CD4-positive, alpha-beta memory T cell (primary cell): Measurements from ENCODE around the gene GRK4. TPM values are rescaled to one million over a fixed set of nuclear protein-coding genes. Genes with fewer than 3 reads are reported as not detected.

Experiments used
- CTCF ChIA-PET: fragments of 350-600 bp; sonication (Branson Sonifier 250); formaldehyde crosslinking; loops from one replicate; lab custom pipeline; 2021; ENCODE audit warnings: inconsistent platforms; ENCODE audit not compliant: partially characterized antibody; lab: Charles Lee
- POLR2A ChIA-PET: fragments of 350-600 bp; sonication (Branson Sonifier 250); formaldehyde crosslinking; loops from one replicate; lab custom pipeline; 2021; ENCODE audit not compliant: partially characterized antibody; lab: Charles Lee
- DNase-seq, 5 donors: peaks; one replicate each; pipeline versions ENCODE4 v3.0.0 to v3.0.0-alpha.2; 2020 to 2022; ENCODE audit warnings: mixed read lengths in 1 of 5
- H3K27ac ChIP-seq: one replicate; pipeline ENCODE4 v1.7.0; 2013; ENCODE audit warnings: low read depth, low read length
- H3K27me3 ChIP-seq: 2 replicates; pipeline ENCODE4 v1.7.0; 2013; ENCODE audit warnings: mild to moderate bottlenecking, low read length, moderate library complexity; ENCODE audit not compliant: insufficient read depth
- H3K36me3 ChIP-seq: 2 replicates; pipeline ENCODE4 v1.7.0; 2013; ENCODE audit warnings: mild to moderate bottlenecking, low read length, moderate library complexity; ENCODE audit not compliant: insufficient read depth
- H3K4me1 ChIP-seq: 2 replicates; pipeline ENCODE4 v1.7.0; 2013; ENCODE audit warnings: mild to moderate bottlenecking, low read length, moderate library complexity; ENCODE audit not compliant: insufficient read depth
- H3K4me3 ChIP-seq, 2 donors: one replicate each; pipeline ENCODE4 v1.7.0; 2013; ENCODE audit warnings: low read length in 2 of 2, mild to moderate bottlenecking in 1 of 2
- H3K9me3 ChIP-seq, 2 donors: one replicate each; pipeline ENCODE4 v1.7.0; 2013; ENCODE audit warnings: low read length in 2 of 2, control low read depth in 1 of 2; ENCODE audit not compliant: control insufficient read depth in 1 of 2
- H3K27ac Mint-ChIP-seq, 7 donors: one replicate each; pipeline ENCODE4 v1.8.0; 2020 to 2021; ENCODE audit warnings: mixed read lengths in 7 of 7, mild to moderate bottlenecking in 6 of 7, inconsistent platforms in 3 of 7, moderate library complexity in 3 of 7
- H3K27me3 Mint-ChIP-seq, 2 donors: one replicate each; pipeline ENCODE4 v1.8.0; 2020 to 2021; ENCODE audit warnings: mixed read lengths in 2 of 2
- H3K36me3 Mint-ChIP-seq, 2 donors: one replicate each; pipeline ENCODE4 v1.8.0; 2020 to 2021; ENCODE audit warnings: mixed read lengths in 2 of 2, inconsistent platforms in 1 of 2, mild to moderate bottlenecking in 1 of 2
- H3K4me1 Mint-ChIP-seq, 4 donors: one replicate each; pipeline ENCODE4 v1.8.0; 2020 to 2021; ENCODE audit warnings: mixed read lengths in 4 of 4, mild to moderate bottlenecking in 1 of 4
- H3K4me3 Mint-ChIP-seq, 8 donors: one replicate each; pipeline ENCODE4 v1.8.0; 2020 to 2021; ENCODE audit warnings: mixed read lengths in 8 of 8, mild to moderate bottlenecking in 7 of 8, moderate library complexity in 6 of 8, inconsistent platforms in 3 of 8
- H3K9me3 Mint-ChIP-seq, 8 donors: one replicate each; pipeline ENCODE4 v1.8.0; 2020 to 2021; ENCODE audit warnings: mixed read lengths in 8 of 8, mild to moderate bottlenecking in 5 of 8, inconsistent platforms in 3 of 8, moderate library complexity in 1 of 8
- intact Hi-C: fragments of 100-400 bp; cut with micrococcal nuclease; formaldehyde crosslinking; loops from one replicate; pipeline ENCODE4 v1.15.1; 2023
- polyA plus RNA-seq, 2 donors: library from polyadenylated mRNA; unstranded; fragments of 300-500 nt; fragmentation: Illumina TruSeq; gene quantifications; one replicate each; pipeline ENCODE4 v1.2.3, GENCODE V29; 2021
- total RNA-seq, 2 experiments: library from RNA; stranded (reverse); gene quantifications; one replicate each; pipeline ENCODE4 v1.2.3, GENCODE V29; 2021

Gene GRK4
- total and polyA plus RNA-seq, 4 experiments from 2014 or later, result 0.55 to 3.2 (median 2.3) TPM

DNA sequence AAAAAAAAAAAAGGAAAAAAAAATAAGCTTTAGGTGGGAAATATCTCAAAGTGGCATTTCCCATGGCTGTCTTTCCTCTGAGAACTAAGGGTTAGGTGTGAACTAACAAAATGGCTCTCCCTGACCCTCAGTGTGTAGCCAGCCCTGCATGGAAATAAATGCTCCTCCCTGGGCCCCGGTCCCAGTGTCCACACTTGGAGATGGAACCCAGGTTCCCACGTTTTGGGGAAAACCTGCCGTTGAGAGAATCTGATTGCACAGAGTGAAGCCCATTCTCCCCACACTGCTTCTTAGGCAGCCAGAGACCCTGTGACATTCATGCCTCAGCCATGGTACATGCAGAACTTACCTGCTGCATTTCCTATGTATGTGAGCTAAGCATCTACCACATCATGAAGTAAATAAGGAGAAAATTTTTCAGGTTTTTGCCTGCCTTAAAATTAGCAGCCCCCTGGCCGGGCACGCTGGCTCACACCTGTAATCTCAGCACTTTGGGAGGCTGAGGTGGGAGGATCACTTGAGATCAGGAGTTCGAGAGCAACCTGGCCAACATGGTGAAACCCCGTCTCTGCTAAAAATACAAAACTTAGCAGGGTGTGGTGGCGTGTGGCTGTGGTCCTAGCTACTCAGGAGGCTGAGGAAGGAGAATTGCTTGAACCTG is 76.5 kb downstream of the GRK4 start:
- CTCF ChIA-PET, result interaction anchor here (0.6 to 1.1 kb wide), 3 partner anchors 9 to 276 kb away, joined by 3 read pairs; no protein-coding TSS in a partner anchor
- peaks cover 19 to 54% (median 36%) of the 10 kb centered on the region in 4 donors for H3K4me1 Mint-ChIP-seq
- no peaks in the 10 kb centered on the region for H3K27me3 ChIP-seq
- peaks cover 1 to 4% of the 10 kb centered on the region in 2 donors for H3K27me3 Mint-ChIP-seq
- no peak overlapping the region for H3K27ac Mint-ChIP-seq
- no peaks in the 10 kb centered on the region for H3K9me3 ChIP-seq
- no peak overlapping the region for H3K27ac ChIP-seq
- H3K4me3 ChIP-seq, result no peak overlapping the region
- POLR2A ChIA-PET, result no interaction called here
- DNase-seq, result no peak
- H3K36me3 Mint-ChIP-seq, result peaks cover 0 to 4% of the 10 kb centered on the region in 2 donors
- H3K36me3 ChIP-seq, result no peaks in the 10 kb centered on the region
- intact Hi-C loops, result no loop called here
- peaks cover 39% of the 10 kb centered on the region for H3K4me1 ChIP-seq
- no peaks in the 10 kb centered on the region for H3K9me3 Mint-ChIP-seq
- H3K4me3 Mint-ChIP-seq, result peak overlapping the region in 3 of 8 donors; percentile 32 to 59 (median 36)

DNA sequence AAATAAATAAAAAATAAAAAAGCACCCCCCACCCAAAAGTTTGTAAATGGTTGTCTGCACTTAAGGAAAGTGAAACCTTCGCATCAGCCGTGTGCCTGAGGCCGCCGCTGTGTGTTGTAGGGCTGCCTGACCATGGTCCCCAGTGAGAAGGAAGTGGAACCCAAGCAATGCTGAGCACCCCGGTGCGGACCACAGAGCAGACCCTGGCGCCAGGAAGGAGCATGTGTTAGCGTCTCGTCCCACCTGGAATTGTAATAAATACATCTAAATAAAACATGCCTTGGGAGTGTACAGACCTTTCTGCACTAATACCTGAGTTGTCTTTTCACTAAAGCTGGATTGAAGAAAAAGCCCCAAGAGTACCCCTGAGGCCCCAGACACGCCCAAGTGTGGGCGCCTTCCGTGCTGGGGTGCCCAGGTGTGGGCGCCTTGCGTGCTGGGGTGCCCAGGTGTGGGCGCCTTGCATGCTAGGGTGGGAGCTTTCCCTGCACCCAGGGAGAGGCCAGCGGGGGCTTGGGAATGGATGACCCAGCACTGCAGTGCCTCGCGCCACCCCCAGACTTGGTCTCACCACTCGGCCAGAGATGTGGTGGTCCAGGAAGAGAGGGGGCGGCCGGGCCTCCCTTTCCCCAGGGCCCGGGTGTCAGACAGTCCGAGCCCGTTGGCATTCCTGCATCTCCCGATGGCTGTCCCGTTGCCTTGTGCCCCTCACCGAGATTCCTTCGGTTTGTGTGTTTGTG is 77.3 kb downstream of the GRK4 start:
- peaks cover 27 to 62% (median 44%) of the 10 kb centered on the region in 4 donors for H3K4me1 Mint-ChIP-seq
- POLR2A ChIA-PET, result interaction anchor here (0.8 to 2.0 kb wide), 3 partner anchors 78 to 105 kb away, joined by 3 to 7 read pairs (median 4); partner anchors contain the start of genes GRK4 and NOP14
- H3K9me3 Mint-ChIP-seq, result peaks cover 0 to 4% (median 3%) of the 10 kb centered on the region in 8 donors
- Histone ChIP-seq H3K36me3 (no peaks in the 10 kb centered on the region), H3K27ac (peak overlapping the region; percentile 44), H3K4me3 (peak overlapping the region; percentile 30 to 53), H3K4me1 (peaks cover 47% of the 10 kb centered on the region), H3K27me3 (no peaks in the 10 kb centered on the region), H3K9me3 (no peaks in the 10 kb centered on the region)
- no peak for DNase-seq
- intact Hi-C loops, result no loop called here
- H3K4me3 Mint-ChIP-seq, result peak overlapping the region; percentile 67 to 91 (median 88)
- CTCF ChIA-PET, result no interaction called here
- H3K27me3 Mint-ChIP-seq, result peaks cover 1 to 4% of the 10 kb centered on the region in 2 donors
- H3K27ac Mint-ChIP-seq, result peak overlapping the region in 1 of 7 donors; percentile 85
- H3K36me3 Mint-ChIP-seq, result peaks cover 1 to 9% of the 10 kb centered on the region in 2 donors

DNA sequence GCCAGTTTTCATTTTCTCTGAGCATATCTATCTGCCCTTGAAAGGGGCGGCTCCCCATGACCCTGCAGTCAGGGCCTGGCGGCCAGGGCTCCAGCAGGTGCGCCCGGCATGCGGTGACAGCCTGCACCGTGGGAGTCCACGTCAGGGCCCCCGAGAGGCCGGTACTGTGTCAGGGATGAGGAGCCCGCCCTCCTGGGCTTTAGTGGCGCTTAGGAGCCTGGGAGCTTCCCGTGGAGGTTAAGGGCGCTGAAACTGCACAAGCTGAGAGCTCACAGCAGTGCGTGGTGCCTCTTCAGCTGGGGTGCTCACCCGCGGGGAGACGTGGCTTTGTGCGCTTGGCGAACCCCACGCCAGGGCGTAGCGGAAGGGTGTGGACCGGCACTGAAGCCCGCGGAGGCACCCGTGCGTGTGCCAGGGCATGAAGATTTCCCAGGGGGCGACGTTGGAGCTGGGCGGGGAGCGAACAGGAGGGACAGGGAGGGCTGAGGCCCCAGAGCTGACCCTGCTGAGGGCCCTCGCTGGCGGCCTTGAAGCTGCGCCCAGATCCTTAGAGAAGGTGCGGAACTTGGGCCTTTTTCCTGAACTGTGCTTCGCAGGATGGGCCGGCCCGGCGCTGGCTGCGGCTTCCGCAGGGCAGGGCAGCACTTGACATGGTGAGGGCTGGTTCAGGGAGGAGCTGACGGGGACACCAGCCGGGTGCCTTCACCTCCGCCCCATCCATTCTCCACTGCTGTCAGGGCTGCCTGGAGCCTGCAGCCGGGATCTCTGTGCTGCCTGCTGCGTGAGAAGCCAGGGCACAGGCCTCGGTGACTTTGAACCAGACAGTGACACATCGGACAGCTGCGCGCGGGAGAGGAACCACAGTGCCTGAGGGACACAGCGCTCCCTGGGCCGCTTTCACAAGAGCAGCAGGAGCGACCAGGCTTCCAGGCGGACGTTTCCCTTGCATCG is 78.1 kb downstream of the GRK4 start:
- H3K4me3 Mint-ChIP-seq, result peak overlapping the region; percentile 84 to 91 (median 89)
- intact Hi-C loops, result no loop called here
- H3K27ac ChIP-seq, result peak overlapping the region; percentile 44
- no peaks in the 10 kb centered on the region for H3K27me3 ChIP-seq
- peak; percentile 29 to 63 (median 45) for DNase-seq
- peaks cover 3 to 10% of the 10 kb centered on the region in 2 donors for H3K36me3 Mint-ChIP-seq
- H3K4me1 Mint-ChIP-seq, result peaks cover 29 to 69% (median 46%) of the 10 kb centered on the region in 4 donors
- ChIA-PET CTCF (no interaction called here), POLR2A (interaction anchor here (0.8 to 2.0 kb wide), 3 partner anchors 78 to 106 kb away, joined by 3 to 7 read pairs (median 4); partner anchors contain the start of genes GRK4 and NOP14)
- H3K36me3 ChIP-seq, result no peaks in the 10 kb centered on the region
- H3K9me3 ChIP-seq, result no peaks in the 10 kb centered on the region
- H3K4me1 ChIP-seq, result peaks cover 56% of the 10 kb centered on the region
- H3K27ac Mint-ChIP-seq, result peak overlapping the region; percentile 77 to 94 (median 85)
- peaks cover 0 to 4% of the 10 kb centered on the region in 2 donors for H3K27me3 Mint-ChIP-seq
- H3K9me3 Mint-ChIP-seq, result peaks cover 0 to 6% (median 5%) of the 10 kb centered on the region in 8 donors
- H3K4me3 ChIP-seq, result peak overlapping the region; percentile 30 to 53

DNA sequence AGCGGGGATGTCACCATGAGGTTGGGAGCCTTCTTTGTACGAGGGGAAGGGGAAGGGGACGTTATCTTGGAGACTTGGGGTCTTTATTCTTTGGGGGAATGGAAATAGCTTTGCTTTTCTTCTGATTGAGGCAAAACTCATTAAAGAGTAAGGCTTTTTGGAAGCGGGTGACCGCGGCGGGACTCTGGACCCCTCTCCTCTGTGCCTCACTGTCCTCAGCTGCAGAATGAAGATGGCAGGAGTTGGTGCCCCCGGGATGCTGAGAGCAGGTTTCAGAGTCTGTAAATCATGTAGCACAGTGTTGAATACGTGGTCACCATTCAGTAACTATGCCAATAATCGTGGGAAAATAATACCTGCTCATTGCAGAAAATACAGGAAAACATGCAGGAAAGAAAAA is 78.9 kb downstream of the GRK4 start:
- Mint-ChIP-seq H3K36me3 (peaks cover 3 to 10% of the 10 kb centered on the region in 2 donors), H3K27ac (peak overlapping the region; percentile 77 to 94 (median 85)), H3K4me1 (peaks cover 24 to 65% (median 41%) of the 10 kb centered on the region in 4 donors), H3K9me3 (peaks cover 0 to 6% (median 5%) of the 10 kb centered on the region in 8 donors), H3K27me3 (peaks cover 0 to 2% of the 10 kb centered on the region in 2 donors), H3K4me3 (peak overlapping the region; percentile 84 to 91 (median 89))
- intact Hi-C loops, result no loop called here
- Histone ChIP-seq H3K4me3 (peak overlapping the region; percentile 30 to 53), H3K36me3 (no peaks in the 10 kb centered on the region), H3K27ac (no peak overlapping the region), H3K9me3 (no peaks in the 10 kb centered on the region), H3K27me3 (no peaks in the 10 kb centered on the region), H3K4me1 (peaks cover 51% of the 10 kb centered on the region)
- no peak for DNase-seq
- POLR2A ChIA-PET, result interaction anchor here (1.5 to 2.0 kb wide), 2 partner anchors 79 to 107 kb away, joined by 4 to 7 read pairs; partner anchors contain the start of genes GRK4 and NOP14
- CTCF ChIA-PET, result no interaction called here

DNA sequence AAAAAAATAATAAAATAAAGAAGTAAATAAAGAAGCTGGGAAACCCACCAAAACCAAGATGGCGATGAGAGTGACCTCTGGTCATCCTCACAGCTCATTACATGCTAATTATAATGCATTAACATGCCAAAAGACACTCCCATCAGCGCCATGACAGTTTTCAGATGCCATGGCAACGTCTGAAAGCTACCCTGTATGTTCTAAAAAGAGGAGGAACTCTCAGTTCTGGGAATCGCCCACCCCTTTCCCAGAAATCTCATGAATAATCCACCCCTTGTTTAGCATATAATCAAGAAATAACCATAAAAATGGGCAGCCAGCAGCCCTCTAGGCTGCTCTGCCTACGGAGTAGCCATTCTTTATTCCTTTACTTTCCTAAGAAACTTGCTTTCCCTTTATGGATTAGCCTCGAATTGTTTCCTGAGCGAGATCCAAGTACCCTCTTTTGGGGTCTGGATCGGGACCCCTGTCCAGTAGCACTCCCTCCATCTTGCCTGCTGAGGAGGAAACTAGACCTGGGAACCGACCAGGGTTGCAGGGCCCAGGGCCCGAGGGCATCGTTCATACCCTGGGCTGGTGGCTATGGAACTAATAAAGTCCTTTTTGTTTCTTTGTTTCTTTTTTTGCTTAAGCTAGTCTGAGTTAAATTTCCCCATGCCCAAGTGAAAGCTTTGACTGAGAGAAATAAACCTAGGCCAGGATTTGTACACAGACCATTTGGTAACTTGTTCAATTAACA is 80.1 kb downstream of the GRK4 start:
- H3K27me3 Mint-ChIP-seq, result no peaks in the 10 kb centered on the region
- Histone ChIP-seq H3K36me3 (no peaks in the 10 kb centered on the region), H3K27me3 (no peaks in the 10 kb centered on the region), H3K4me1 (peaks cover 44% of the 10 kb centered on the region), H3K4me3 (no peak overlapping the region), H3K27ac (no peak overlapping the region), H3K9me3 (no peaks in the 10 kb centered on the region)
- peaks cover 0 to 6% (median 5%) of the 10 kb centered on the region in 8 donors for H3K9me3 Mint-ChIP-seq
- intact Hi-C loops, result no loop called here
- H3K4me1 Mint-ChIP-seq, result peaks cover 21 to 65% (median 39%) of the 10 kb centered on the region in 4 donors
- POLR2A ChIA-PET, result no interaction called here
- no peak for DNase-seq
- CTCF ChIA-PET, result interaction anchor here (0.5 kb wide), 1 partner anchor 265 kb away, joined by 3 read pairs; no protein-coding TSS in a partner anchor
- H3K27ac Mint-ChIP-seq, result peak overlapping the region in 4 of 7 donors; percentile 25 to 68 (median 40)
- peak overlapping the region in 2 of 8 donors; percentile 7 to 24 for H3K4me3 Mint-ChIP-seq
- peaks cover 3 to 10% of the 10 kb centered on the region in 2 donors for H3K36me3 Mint-ChIP-seq
